ENCODE data around the gene ECSCR.
"Not testable (repeated sequence)": the region's sequence is repeated elsewhere in the genome, so short reads cannot be mapped to it uniquely, and the experiment has no call there.

ECSCR gene

GRCh38 chr5:139414581-139415130 lies 47.9 kb downstream of the ECSCR start:
- DNase-seq (ENCODE audit: low read depth in 3 of 3), result no peak

DNA sequence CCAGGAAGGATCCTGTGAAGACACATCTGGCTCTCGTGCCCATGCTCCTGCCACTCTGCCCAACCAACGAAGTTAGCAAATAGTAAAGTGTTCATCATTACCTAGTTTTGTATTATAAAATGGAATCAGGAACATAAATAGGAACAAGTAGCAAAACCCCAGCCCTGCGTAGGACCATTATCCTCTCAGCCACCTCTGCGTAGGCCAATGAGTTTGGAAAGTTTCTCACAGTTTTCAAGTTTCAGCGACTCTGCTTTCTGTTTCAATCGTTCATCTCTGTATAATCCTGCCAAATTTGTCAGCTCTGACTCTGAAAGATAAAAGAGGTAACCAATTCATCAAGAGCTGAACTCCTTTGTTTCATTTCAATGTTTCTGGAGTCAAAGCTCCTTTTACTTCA lies 48.6 kb downstream of the ECSCR start:
- DNase-seq (ENCODE audit: low read depth in 3 of 3), result no peak

DNA sequence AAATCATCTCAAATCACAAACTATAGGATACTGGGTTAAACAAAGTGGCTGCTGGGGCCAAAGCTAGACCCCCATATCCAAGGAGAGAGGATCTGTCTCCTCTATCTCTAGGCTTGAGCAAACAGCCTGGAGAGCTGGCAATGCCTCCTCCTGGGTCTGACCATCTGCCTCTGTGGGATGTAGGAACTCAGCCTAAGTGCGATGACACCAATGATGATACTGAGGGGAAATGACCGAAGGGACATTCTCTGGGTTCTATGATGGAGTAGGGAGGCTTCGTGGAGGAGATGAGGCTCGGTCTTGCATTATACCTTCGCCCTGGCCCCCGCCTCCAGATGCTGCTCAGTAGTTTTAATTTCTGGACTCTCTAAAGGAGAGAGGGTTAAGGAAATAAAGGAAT lies 49.4 kb downstream of the ECSCR start:
- DNase-seq (ENCODE audit: low read depth in 3 of 3), result no peak

GRCh38 chr5:139410993-139411828 lies 51.3 kb downstream of the ECSCR start:
- DNase-seq (ENCODE audit: low read depth in 3 of 3), result no peak

DNA sequence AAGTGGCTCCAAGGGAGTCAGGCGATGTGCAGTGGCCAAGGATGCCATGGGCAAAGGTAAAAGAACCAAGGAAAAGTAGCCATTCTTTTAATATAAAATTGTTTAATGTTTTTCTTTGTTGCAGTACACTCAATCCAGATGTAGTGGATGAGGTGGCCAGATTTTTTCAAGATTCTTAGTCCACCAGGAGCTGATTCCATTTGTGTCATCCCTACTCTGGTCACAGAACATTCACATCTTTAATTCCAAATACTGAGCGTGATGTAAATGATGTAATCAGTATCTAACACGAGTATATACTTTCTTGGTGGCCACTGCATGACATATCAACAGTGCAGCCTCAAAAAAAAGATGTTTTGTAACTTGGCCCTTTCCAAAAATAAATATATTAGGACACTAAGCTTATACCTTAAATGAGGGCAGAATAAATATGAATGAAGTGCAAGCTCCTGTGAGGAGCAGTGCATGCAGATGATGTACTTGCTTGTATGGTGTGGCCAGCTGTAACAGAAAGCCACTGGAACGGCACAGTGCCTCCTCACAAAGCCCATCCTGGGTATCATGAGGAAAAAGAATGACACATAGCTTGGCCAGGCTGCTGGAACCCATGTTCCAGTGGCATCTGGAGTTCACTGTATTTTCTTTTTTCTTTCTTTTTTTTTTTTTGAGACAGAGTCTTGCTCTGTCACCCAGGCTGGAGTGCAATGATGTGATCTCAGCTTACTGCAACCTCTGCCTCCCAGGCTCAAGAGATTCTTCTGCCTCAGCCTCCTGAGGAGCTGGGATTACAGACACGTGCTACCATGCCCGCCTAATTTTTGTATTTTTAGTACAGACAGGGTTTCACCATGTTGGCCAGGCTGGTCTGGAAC lies 52.2 kb downstream of the ECSCR start:
- DNase-seq (ENCODE audit: low read depth in 3 of 3), result no peak

DNA sequence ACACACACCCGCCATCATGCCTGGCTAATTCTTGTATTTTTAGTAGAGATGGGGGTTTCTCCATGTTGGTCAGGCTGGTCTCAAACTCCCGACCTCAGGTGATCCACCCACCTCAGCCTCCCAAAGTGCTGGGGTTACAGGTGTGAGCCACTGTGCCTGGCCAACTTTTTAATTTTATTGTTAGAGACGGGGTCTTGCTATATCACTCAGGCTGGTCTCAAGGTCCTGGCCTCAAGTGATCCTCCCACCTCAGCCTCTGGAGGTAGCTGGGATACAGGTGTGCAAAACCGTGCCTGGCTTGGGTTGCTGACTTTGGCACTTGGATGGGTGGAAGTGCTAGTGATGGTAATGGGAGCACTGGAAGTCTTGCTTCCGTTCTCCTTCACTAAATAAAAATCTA lies 53.4 kb downstream of the ECSCR start:
- not testable (repeated sequence) for DNase-seq (ENCODE audit: low read depth in 3 of 3)

DNA sequence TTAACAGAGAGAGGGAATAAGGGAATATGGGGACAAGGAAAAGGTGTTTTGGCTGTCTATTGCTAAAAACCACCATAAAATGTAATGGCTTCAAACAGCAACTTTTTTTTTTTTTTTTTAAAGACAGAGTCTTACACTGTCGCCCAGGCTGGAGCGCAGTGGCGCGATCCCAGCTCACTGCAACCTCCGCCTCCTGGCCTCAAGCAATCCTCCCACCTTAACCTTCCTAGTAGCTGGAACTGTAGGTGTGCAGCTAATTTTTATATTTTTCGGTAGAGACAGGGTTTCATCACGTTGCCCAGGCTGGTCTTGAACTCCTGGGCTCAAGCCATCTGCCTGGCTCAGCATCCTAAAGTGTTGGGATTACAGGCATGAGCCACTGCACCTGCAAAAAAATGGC lies 54.4 kb downstream of the ECSCR start:
- DNase-seq (ENCODE audit: low read depth in 3 of 3), result no peak

GRCh38 chr5:139407517-139407916 lies 55.0 kb downstream of the ECSCR start:
- DNase-seq (ENCODE audit: low read depth in 3 of 3), result no peak

DNA sequence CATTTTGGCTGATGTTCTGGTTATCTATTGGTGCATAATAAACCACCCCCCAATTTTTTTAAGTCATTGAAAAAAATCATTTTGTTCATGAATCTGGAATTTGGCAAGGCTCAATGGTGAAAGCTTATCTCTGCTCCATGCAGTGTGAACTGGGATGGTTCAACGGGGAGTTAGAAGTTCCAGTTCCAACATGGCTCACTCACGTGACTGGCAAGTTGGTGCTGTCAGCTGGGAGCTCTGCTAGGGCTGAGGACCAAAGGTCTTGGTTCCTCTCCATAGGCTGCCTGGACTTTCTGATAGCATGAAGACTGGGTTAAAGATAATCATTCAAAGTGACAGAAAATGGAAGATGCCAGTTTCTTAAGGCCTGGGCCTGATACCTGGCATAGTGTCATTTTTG lies 55.6 kb downstream of the ECSCR start:
- no peak for DNase-seq (ENCODE audit: low read depth in 3 of 3)

DNA sequence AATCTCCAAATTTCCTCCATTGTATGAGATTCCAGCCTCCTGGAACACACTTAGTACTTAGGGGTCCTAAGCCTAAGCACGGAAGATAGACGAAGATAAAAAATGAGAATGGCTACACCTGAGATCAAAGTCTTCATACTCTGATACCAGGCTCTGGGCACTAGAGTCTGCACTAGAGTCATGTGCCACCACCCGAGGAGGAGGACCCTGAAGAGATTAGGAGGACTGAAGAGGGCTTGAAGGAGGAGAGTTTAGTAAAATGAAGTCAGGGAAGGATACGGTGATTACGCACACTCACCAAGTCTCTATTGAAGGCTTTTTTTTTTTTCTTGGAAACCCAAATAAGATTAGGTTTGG lies 58.1 kb downstream of the ECSCR start:
- no peak for DNase-seq (ENCODE audit: low read depth in 3 of 3)

DNA sequence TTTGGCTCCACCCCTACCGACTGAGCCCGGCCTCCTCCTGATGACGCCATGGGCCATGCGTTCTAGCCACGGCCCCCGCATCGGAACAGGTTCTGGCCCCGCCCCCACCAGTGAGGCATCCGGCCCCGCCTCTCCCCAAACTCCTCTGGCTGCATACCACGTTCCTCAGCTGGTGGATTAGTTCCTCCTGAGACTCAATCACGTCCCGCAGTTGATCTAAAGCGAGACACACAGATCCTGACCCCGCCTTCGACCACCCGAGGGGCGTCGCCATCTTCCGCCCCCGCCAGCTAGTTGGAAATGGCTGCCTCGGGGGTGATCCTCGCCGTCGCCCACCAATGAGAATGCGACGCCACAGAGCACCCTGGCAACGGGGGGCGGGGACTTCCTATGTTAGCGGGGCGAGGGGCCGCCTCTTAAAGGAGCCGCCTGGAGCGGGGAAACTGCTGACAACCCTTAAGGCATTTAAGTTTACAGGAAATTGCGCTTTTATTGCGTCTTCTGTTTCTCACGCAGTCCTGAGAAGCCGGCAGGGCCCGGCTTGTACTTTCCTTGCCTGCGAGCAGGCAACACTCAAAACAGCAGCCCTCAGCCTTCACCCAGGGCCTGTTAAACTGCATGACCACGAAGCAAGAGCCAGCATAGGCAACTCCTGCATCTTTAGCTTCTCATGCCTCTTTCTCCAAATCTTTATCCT lies 58.6 kb downstream of the ECSCR start, which contains the start of gene SPATA24:
Gene SPATA24, minus strand, starts transcription at position 303 of the 697 bp plus-strand sequence. Its CDS starts 29 bp downstream, at position 274.
- DNase-seq (ENCODE audit: low read depth in 3 of 3), result peak; percentile 94 to 99 (median 96)

DNA sequence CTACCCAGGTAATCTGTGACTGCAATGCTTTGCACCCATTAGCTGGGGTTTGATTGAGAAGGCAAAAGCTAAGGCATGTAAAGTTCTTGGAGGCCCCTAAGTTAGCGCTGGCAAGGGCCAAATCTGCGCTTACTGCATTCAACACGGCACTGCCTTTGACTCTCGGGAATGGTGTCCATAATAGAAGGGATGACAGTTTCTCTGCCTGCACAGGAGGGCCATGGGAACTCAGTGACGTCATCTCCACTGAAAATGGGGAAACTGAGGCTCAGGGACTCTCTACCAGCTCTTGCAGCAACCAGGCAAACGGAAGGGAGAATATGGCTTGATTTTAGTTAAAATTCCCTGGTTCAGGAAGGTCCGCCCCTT lies 59.1 kb downstream of the ECSCR start:
- DNase-seq (ENCODE audit: low read depth in 3 of 3), result no peak

DNA sequence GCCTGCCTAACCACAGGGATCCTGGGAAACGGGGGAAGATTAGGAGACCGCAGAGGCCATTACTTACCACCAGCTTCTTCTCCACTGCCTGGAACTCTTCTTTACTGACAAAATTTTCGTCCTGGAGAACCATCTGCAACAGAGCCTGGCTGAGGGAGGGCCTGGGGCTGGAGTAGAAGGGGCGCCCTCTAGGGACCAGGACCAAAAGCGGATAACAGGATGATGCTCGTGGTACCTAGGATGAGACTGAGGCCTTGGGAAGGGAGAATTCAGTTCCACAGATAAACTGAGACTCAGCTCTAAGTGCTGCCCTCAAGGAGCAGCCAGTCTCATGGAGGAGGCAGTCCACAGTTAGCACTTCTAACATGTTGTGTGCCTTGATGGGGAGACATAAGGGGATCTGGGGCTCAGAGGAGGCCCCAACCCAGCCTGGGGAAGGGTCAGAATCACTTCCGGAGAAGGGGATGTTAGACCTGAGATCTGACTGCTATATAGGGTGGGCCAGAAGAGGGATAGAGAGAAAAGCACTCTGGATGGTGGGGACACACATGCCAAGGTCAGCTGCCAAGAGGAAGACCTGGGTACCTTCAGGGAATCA lies 59.9 kb downstream of the ECSCR start:
- DNase-seq (ENCODE audit: low read depth in 3 of 3), result no peak

- no peak for DNase-seq (ENCODE audit: low read depth in 3 of 3)
Measured at GRCh38 chr5:139401546-139401945, 61.0 kb downstream of the ECSCR start.

DNA sequence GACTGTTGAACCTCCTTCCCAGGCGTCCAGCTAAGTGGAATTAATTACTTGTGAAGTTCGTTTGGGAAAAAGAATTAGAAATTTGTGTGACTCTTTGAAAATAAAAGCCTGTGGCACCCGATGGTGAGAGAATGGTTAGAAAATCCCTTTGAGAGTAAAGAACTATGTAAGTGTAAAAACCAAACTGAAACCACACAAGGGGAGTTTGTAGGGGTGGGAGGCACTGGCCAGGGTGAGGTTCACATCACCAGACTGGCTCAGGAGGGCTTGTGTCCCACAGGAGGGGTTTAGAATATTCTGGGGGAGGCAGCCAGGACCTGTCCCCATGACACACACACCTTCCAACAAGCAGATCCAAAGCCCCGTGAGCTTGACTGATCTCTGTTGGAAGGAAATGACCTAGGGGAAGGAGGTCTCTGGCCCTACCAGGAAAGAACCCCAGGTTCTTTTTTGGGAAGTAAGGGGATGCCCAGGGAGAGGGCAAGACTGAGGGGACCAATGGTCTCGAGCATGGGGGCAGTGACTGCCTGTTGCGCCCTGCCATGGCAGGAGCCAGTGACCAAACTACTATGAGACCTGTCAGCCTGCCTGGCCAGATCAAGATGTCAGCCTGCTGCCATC lies 62.9 kb downstream of the ECSCR start:
- no peak for DNase-seq (ENCODE audit: low read depth in 3 of 3)
